Upper lobe of left lung (tissue), 4 donors: Measurements from ENCODE around the gene DLX4.

ENCODE experiments used
- EP300 ChIP-seq, 4 donors: sonication (generic); formaldehyde crosslinking; IDR thresholded peaks; one replicate each; pipeline ENCODE4 v1.5.1; 2017; ENCODE audit warnings: antibody characterized with exemption in 4 of 4, control low read depth in 2 of 4
- TF ChIP-seq, protein P1 (sequence below), 6 experiments: fragments of 450-650 bp in 4 of 6; fragments of 200-600 bp in 2 of 6; sonication (generic) in 2 of 6; IDR thresholded peaks; one replicate each; pipeline ENCODE4 v1.5.1; 2016 to 2019; ENCODE audit warnings: antibody characterized with exemption in 6 of 6

GRCh38 chr17:49991409-49991808, 22.4 kb downstream of the DLX4 start:
- TF ChIP-seq, protein P1, sequence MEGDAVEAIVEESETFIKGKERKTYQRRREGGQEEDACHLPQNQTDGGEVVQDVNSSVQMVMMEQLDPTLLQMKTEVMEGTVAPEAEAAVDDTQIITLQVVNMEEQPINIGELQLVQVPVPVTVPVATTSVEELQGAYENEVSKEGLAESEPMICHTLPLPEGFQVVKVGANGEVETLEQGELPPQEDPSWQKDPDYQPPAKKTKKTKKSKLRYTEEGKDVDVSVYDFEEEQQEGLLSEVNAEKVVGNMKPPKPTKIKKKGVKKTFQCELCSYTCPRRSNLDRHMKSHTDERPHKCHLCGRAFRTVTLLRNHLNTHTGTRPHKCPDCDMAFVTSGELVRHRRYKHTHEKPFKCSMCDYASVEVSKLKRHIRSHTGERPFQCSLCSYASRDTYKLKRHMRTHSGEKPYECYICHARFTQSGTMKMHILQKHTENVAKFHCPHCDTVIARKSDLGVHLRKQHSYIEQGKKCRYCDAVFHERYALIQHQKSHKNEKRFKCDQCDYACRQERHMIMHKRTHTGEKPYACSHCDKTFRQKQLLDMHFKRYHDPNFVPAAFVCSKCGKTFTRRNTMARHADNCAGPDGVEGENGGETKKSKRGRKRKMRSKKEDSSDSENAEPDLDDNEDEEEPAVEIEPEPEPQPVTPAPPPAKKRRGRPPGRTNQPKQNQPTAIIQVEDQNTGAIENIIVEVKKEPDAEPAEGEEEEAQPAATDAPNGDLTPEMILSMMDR (IDR thresholded peaks at IDR 0.05), result no peak
- TF ChIP-seq EP300 (IDR thresholded peaks at IDR 0.05), result no peak
